Activated naive CD8-positive, alpha-beta T cell treated with anti-CD3 and anti-CD28 coated beads, Interleukin-2, amount 50 U/mL, for 24 hours (primary cell): ENCODE measurements around the gene FOXF1.

Experiments
- ATAC-seq: fragments of 150-1000 bp; cut with Tn5 transposase; one replicate; pipeline ENCODE4 v1.10.0; 2021
- DNase-seq: peaks from one replicate; pipeline ENCODE4 v3.0.0; 2021
- H3K27ac Mint-ChIP-seq: one replicate; pipeline ENCODE4 v1.8.0; 2021; ENCODE audit warnings: mild to moderate bottlenecking, mixed read lengths
- H3K27me3 Mint-ChIP-seq: one replicate; pipeline ENCODE4 v1.8.0; 2021; ENCODE audit warnings: mixed read lengths
- H3K36me3 Mint-ChIP-seq: one replicate; pipeline ENCODE4 v1.8.0; 2021; ENCODE audit warnings: low read depth, mixed read lengths
- H3K4me1 Mint-ChIP-seq: one replicate; pipeline ENCODE4 v1.8.0; 2021; ENCODE audit warnings: mixed read lengths
- H3K4me3 Mint-ChIP-seq: one replicate; pipeline ENCODE4 v1.8.0; 2021; ENCODE audit warnings: mild to moderate bottlenecking, moderate library complexity, mixed read lengths
- H3K9me3 Mint-ChIP-seq: one replicate; pipeline ENCODE4 v1.8.0; 2021; ENCODE audit warnings: mixed read lengths

FOXF1 gene

GRCh38 chr16:86510465-86511261, at the start of gene FOXF1:
Gene FOXF1, plus strand, starts transcription at chr16:86510527. Its CDS starts 43 bp downstream, at chr16:86510570.
- DNase-seq (no peak), ATAC-seq (no peak)
- H3K27me3 Mint-ChIP-seq: peaks cover 64% of the 10 kb centered on the region
- H3K4me3 Mint-ChIP-seq: peak within 1 kb of the TSS; percentile 69
- no peaks in the 10 kb centered on the region for H3K9me3 Mint-ChIP-seq
- H3K27ac Mint-ChIP-seq: no peak within 1 kb of the TSS
- peaks cover 30% of the 10 kb centered on the region for H3K4me1 Mint-ChIP-seq
- H3K36me3 Mint-ChIP-seq: no peaks in the 10 kb centered on the region

- Mint-ChIP-seq H3K27ac (no peak overlapping the region), H3K4me1 (no peaks in the 10 kb centered on the region), H3K27me3 (peaks cover 11% of the 10 kb centered on the region), H3K36me3 (no peaks in the 10 kb centered on the region), H3K4me3 (no peak overlapping the region), H3K9me3 (peaks cover 26% of the 10 kb centered on the region)
- ATAC-seq (no peak), DNase-seq (no peak)
These were observed 49.3 kb upstream of the FOXF1 start for GRCh38 chr16:86461037-86461436.

GRCh38 chr16:86462334-86463084, 47.8 kb upstream of the FOXF1 start:
- H3K4me1 Mint-ChIP-seq: no peaks in the 10 kb centered on the region
- no peak overlapping the region for H3K4me3 Mint-ChIP-seq
- H3K27me3 Mint-ChIP-seq: peaks cover 9% of the 10 kb centered on the region
- peaks cover 26% of the 10 kb centered on the region for H3K9me3 Mint-ChIP-seq
- DNase-seq (no peak), ATAC-seq (no peak)
- H3K36me3 Mint-ChIP-seq: no peaks in the 10 kb centered on the region
- no peak overlapping the region for H3K27ac Mint-ChIP-seq

GRCh38 chr16:86464044-86464443, 46.3 kb upstream of the FOXF1 start:
- H3K4me1 Mint-ChIP-seq: no peaks in the 10 kb centered on the region
- no peak for ATAC-seq
- no peak for DNase-seq
- no peaks in the 10 kb centered on the region for H3K36me3 Mint-ChIP-seq
- no peak overlapping the region for H3K27ac Mint-ChIP-seq
- H3K4me3 Mint-ChIP-seq: no peak overlapping the region
- peaks cover 26% of the 10 kb centered on the region for H3K9me3 Mint-ChIP-seq
- no peaks in the 10 kb centered on the region for H3K27me3 Mint-ChIP-seq

GRCh38 chr16:86465434-86465833, 44.9 kb upstream of the FOXF1 start:
- no peak overlapping the region for H3K27ac Mint-ChIP-seq
- no peak for ATAC-seq
- H3K4me3 Mint-ChIP-seq: no peak overlapping the region
- H3K4me1 Mint-ChIP-seq: no peaks in the 10 kb centered on the region
- DNase-seq: no peak
- H3K9me3 Mint-ChIP-seq: peaks cover 26% of the 10 kb centered on the region
- H3K36me3 Mint-ChIP-seq: no peaks in the 10 kb centered on the region
- peaks cover 3% of the 10 kb centered on the region for H3K27me3 Mint-ChIP-seq

- DNase-seq: no peak
- no peak overlapping the region for H3K27ac Mint-ChIP-seq
- peaks cover 12% of the 10 kb centered on the region for H3K9me3 Mint-ChIP-seq
- H3K4me1 Mint-ChIP-seq: no peaks in the 10 kb centered on the region
- H3K36me3 Mint-ChIP-seq: no peaks in the 10 kb centered on the region
- H3K4me3 Mint-ChIP-seq: no peak overlapping the region
- peaks cover 3% of the 10 kb centered on the region for H3K27me3 Mint-ChIP-seq
- ATAC-seq: no peak
These were observed 43.5 kb upstream of the FOXF1 start for GRCh38 chr16:86466696-86467406.

- H3K36me3 Mint-ChIP-seq: no peaks in the 10 kb centered on the region
- H3K27ac Mint-ChIP-seq: no peak overlapping the region
- H3K9me3 Mint-ChIP-seq: peaks cover 11% of the 10 kb centered on the region
- ATAC-seq (no peak), DNase-seq (no peak)
- no peaks in the 10 kb centered on the region for H3K4me1 Mint-ChIP-seq
- H3K27me3 Mint-ChIP-seq: peaks cover 4% of the 10 kb centered on the region
- H3K4me3 Mint-ChIP-seq: no peak overlapping the region
These were observed 42.8 kb upstream of the FOXF1 start for GRCh38 chr16:86467490-86467889.

GRCh38 chr16:86470964-86471363, 39.4 kb upstream of the FOXF1 start:
- ATAC-seq (no peak), DNase-seq (no peak)
- Mint-ChIP-seq H3K27ac (no peak overlapping the region), H3K9me3 (no peaks in the 10 kb centered on the region), H3K4me1 (no peaks in the 10 kb centered on the region), H3K4me3 (no peak overlapping the region), H3K27me3 (peaks cover 9% of the 10 kb centered on the region), H3K36me3 (no peaks in the 10 kb centered on the region)

GRCh38 chr16:86471896-86472295, 38.4 kb upstream of the FOXF1 start:
- DNase-seq: no peak
- Mint-ChIP-seq H3K27me3 (peaks cover 12% of the 10 kb centered on the region), H3K4me1 (no peaks in the 10 kb centered on the region), H3K27ac (no peak overlapping the region), H3K36me3 (no peaks in the 10 kb centered on the region), H3K9me3 (no peaks in the 10 kb centered on the region), H3K4me3 (no peak overlapping the region)
- ATAC-seq: no peak

GRCh38 chr16:86472366-86472765, 38.0 kb upstream of the FOXF1 start:
- no peak for DNase-seq
- Mint-ChIP-seq H3K27ac (no peak overlapping the region), H3K4me1 (no peaks in the 10 kb centered on the region), H3K4me3 (no peak overlapping the region), H3K27me3 (peaks cover 14% of the 10 kb centered on the region), H3K9me3 (no peaks in the 10 kb centered on the region), H3K36me3 (no peaks in the 10 kb centered on the region)
- ATAC-seq: no peak

- Mint-ChIP-seq H3K27ac (no peak overlapping the region), H3K36me3 (no peaks in the 10 kb centered on the region), H3K4me1 (no peaks in the 10 kb centered on the region), H3K27me3 (peaks cover 21% of the 10 kb centered on the region), H3K9me3 (no peaks in the 10 kb centered on the region), H3K4me3 (no peak overlapping the region)
- no peak for DNase-seq
- no peak for ATAC-seq
These were observed 33.3 kb upstream of the FOXF1 start for GRCh38 chr16:86476956-86477534.

- Mint-ChIP-seq H3K36me3 (no peaks in the 10 kb centered on the region), H3K4me3 (no peak overlapping the region), H3K4me1 (no peaks in the 10 kb centered on the region), H3K9me3 (no peaks in the 10 kb centered on the region), H3K27me3 (peaks cover 18% of the 10 kb centered on the region), H3K27ac (no peak overlapping the region)
- DNase-seq: no peak
- no peak for ATAC-seq
These were observed 32.7 kb upstream of the FOXF1 start for GRCh38 chr16:86477642-86478041.

- H3K27ac Mint-ChIP-seq: no peak overlapping the region
- ATAC-seq (no peak), DNase-seq (no peak)
- no peaks in the 10 kb centered on the region for H3K4me1 Mint-ChIP-seq
- H3K27me3 Mint-ChIP-seq: peaks cover 19% of the 10 kb centered on the region
- no peak overlapping the region for H3K4me3 Mint-ChIP-seq
- H3K9me3 Mint-ChIP-seq: no peaks in the 10 kb centered on the region
- no peaks in the 10 kb centered on the region for H3K36me3 Mint-ChIP-seq
These were observed 31.5 kb upstream of the FOXF1 start for GRCh38 chr16:86478779-86479178.

GRCh38 chr16:86479419-86479818, 30.9 kb upstream of the FOXF1 start:
- peaks cover 25% of the 10 kb centered on the region for H3K27me3 Mint-ChIP-seq
- H3K4me3 Mint-ChIP-seq: no peak overlapping the region
- no peak for DNase-seq
- peaks cover 3% of the 10 kb centered on the region for H3K9me3 Mint-ChIP-seq
- no peak overlapping the region for H3K27ac Mint-ChIP-seq
- no peak for ATAC-seq
- peaks cover 2% of the 10 kb centered on the region for H3K36me3 Mint-ChIP-seq
- H3K4me1 Mint-ChIP-seq: no peaks in the 10 kb centered on the region
